OCI-M1 (cell line): ENCODE results near the gene SELENOI.

ENCODE experiments used
- DNase-seq: peaks from one replicate; lab custom pipeline; 2025; lab: John Stamatoyannopoulos, UW

SELENOI gene

DNA sequence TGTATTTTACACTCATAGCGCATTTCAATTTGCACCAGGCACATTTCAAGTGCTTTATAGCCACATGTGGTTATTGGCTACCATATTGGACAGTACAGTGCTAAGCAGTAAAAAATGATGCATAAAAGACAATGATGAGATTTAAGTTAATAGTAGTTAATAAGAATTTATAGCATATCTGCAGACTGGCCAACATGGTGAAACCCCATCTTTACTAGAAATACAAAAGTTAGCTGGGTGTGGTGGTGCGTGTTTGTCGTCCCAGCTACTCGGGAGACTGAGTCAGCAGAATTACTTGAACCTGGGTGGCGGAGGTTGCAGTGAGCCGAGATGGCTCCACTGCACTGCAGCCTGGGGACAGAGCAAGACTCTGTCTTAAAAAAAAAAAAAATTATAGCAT is 65.5 kb downstream of the SELENOI start:
- peak; percentile 57 for DNase-seq

DNA sequence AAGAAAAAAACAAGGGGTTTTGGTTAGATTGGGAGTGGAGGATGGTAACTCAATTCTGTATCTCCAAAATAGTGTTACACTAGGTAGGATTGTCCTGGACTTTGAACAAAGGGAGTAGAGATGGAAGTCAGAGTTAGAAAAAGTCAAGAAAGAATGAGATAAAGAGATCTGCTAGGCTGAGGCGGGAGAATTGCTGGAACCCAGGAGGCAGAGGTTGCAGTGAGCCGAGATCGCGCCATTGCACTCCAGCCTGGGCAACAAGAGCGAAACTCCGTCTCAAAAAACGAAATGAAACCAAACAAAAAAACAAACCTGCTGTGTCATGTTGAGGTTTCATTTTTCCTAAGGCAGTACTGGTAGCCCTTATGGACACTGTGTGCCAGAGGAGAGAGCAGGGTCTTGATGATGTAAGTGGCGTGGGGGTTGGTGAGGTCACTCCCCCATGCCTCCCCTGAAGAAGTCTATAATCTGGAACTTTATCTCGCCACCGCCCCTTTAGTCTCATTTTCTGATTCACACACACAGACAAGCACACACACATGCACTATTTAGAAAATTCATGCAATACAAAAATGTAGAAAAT is 66.2 kb downstream of the SELENOI start:
- DNase-seq: peak; percentile 98

DNA sequence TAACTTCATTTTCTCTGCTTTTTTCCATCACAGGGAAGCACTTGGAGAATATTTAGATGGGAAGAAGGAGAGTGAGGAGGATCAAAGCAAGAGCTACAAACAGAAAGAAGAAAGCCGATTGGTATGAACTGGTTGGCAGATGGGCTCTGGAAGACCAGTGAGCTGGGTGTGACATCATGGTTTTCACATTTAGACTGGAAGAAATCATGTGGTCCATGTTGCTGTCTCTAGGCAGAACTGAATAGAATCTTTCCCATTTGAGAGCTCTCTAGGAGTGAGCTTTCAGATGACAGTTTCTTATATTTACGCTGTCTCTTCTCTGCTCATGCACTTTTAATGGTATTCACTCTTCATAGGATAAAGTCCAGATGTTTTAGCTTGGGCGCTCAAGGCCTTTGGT is 68.4 kb downstream of the SELENOI start:
- peak; percentile 32 for DNase-seq

DNA sequence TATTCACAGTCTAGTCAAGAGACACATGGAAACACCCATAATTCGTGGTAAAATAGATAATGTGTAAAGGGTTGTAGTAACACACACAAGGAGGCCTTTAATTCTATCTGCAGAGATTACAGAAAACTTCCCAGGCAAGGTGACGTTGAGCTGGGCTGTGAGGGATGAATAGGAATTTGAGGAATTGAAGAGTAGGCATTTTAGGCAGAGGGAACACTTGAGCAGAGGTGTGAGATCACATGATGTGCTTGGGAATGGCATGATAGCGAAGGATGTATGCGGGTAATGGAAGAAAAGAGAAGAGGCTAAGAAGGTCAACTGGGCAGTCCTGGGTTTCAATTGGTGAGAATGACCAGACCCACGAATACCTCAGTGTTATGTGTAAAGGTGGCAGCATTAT is 76.0 kb downstream of the SELENOI start:
- DNase-seq: no peak

DNA sequence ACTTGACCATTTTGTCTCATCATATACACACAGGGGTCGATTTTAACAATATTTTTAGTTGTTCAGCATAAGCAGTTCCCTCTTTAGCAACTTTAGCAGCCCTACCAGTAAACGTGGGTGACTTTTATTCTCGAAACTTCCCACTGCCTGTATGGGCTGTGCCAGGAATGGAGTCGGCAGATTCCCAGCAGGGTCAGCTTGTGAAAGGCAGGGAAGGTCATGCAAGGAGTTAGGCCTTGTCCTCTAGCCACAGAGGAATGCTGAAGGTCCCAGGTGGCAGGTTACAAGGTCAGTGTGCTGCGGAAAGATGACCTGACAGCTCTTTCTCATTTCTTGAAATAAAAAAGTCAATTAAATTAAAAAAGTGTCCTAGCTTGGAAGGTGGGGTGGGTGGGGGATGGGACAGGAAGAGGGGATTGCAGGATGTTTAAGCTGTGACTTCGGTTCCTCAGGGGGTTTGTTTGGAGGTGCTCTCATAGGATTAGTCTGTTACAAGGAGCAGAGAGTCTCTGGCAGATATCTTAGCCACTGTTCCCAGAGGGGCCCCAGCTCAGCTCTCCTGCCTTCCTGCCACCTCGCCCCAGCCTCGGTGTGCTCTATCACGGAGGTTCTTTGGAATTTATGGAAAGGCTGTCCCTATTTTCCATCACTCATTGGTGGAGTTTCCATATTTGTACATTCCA is 77.1 kb downstream of the SELENOI start:
- DNase-seq: no peak

DNA sequence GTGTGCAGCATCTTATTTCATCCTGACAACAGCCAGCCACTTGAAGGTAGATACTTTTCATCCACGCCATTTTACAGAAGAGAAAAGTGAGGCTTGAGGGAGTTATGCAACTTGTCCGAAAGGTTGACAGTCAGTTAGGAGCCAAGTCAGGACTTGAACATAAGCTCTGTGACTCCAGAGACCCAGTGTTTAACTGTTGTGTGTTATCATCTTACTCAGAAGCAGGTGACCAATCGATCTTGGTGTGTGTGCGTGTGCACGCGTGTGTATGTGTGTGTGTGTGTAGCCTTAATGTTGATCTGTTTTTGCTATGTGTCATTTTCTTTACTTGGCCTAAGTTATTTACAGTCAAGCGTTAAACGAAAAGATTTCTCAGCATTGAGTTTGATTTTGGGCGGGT is 77.8 kb downstream of the SELENOI start:
- no peak for DNase-seq

DNA sequence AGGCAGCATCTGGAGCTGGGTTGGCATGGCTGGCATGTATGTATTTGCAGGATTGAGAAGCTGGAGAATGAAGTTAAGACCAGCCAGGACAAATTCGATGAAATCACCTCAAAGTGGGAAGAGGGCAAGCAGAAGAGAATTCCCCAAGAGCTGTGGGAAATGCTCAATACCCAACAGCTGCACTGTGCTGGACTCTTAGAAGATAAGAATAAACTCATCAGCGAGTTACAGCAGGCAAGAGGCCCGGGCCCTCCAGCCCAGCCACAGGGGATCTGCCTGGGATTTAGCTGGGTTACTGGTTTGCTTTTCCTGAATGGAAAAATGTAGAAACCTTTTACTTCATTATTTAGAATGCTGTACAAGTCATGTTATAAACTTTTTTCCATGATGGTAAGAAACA is 78.3 kb downstream of the SELENOI start:
- no peak for DNase-seq

DNA sequence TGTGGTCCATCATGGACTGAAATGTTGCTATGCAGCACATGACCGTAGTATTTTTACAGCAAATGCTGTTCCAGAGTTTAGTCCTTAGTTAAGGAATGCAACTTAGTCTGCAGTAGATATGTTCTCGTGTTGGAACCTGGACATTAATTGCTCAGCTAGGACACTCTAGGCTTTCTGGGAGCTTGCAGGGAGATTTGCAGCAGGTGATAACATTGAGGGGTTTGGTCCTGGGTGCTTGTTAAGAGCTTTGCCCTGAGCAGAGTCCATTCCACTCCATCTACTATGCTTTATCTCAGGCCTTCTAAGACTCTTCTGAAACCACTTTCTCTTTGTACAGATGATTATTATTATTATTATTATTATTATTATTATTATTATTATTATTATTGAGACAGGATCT is 82.9 kb downstream of the SELENOI start:
- no peak for DNase-seq

DNA sequence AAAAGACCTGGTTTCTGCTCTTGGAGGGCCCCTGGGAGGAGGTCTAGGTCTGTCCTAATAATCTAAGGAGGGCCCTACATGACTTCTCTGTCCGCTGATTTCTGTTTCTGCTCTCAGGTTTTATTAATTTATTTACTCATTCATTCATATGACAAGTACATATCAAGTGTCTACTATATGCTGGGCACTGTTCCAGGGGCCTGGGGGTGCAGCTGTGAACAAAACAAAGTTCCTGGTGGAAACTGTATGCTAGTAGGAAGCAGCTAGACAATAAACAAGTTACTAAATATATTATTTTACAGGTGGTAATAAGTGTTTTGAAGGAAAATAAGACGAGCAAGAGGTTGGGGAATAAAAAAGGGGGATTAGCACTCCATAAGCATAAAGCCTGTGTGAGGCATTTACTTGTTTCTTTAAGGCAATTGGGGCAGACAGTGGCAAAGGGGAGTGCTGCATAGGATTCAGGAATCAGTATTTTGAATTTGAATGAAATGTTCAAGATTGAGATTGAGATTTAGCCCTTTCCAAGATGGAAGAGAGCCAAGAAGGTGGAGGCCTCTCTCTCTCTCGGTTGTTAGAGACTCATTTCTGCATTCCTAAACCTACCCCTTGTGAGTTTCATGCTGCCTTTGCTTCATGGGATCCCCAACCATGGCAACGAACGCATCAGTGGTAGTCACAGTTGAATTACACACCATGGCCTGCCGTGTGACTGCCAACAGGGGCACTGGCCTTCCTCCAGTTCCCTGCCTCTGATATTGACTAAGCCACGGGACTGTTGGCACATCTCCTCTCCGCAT is 84.0 kb downstream of the SELENOI start:
- no peak for DNase-seq

DNA sequence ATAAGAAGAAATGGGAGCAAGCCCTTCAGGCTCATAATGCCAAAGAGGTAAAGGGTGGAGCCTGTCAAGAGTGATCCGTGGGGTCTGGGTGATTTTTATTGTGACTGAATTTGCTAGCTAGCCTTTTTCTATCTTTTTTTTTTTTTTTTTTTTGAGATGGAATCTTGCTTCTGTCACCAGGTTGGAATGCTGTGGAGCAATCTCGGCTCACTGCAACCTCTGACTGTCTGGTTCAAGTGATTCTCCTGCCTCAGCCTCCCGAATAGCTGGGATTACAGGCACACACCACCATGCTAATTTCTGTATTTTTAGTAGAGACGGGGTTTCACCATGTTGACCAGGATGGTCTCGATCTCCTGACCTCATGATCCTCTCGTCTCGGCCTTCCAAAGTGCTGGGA is 84.9 kb downstream of the SELENOI start:
- no peak for DNase-seq

DNA sequence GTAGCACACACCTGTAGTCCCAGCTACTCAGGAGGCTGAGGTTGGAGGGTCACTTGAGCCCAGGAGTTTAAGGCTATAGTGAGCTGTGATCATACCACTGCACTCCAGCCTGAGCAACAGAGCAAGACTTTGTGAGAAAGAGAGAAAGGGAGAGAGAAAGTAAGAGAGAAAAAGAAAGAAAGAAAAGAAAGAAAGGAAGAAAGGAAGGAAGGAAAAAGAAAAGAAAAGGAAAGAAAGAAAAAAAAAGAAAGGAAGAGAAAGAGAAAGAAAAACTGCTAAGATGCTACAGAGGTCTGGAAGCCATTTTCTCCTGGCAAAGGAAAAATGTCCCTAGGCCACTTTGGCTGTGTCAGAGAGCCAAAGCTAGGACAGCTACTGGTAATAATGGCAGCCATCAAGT is 86.4 kb downstream of the SELENOI start:
- DNase-seq: no peak

DNA sequence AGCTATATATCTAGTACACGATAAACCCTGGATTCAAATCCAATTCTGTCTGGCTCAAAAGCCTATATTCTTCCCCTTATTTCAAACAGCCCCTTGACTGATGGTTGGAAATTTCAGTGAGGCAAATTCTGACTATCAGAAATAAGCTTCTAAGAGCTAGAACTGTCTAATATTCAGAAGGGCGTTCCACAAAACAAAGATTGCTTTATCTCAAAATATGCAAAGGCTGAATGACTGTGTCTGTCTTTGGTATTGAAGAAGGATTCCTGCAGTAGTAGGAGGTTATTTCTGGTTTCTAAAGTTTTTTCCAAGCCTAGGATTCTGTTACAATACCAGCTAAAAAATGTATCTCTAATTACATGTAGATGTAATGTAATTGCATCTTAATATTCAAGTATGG is 86.9 kb downstream of the SELENOI start:
- DNase-seq: no peak

DNA sequence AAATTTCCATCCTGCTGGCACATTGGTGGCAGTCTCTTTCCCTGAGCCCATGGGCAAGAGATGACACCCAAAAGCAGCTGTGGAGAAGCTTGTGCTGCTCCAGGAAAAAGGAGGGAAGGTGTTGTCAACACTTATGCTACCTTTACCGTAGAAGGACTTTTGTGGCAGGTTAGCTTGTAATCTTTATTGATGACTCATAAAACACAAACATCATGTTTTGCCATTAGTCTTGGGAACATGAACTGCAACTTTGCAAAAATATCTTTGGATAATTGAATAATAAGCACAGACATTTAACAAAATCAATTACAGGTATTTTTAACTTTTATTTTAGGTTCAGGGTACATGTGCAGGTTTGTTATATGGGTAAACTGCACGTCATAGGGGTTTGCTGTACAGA is 89.2 kb downstream of the SELENOI start:
- DNase-seq: no peak

DNA sequence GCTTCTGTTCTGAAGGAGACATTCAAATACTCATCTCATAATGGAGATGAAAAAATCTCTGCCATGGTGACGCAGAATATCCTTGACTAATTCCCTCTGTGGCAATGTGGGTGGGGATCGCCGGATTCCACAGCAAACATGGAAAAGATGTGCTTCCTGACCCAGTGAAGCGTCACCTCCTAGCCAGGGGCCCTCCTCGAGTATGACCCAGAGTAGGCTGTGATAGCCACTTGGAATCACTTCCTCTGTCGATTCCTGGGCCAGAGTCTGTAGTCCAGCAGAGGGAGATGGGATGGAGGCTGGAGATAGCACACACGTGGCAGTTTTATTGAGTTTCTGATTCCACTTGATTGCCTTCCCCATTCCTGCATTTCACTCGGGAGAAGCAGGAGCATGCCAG is 92.6 kb downstream of the SELENOI start:
- DNase-seq: no peak

DNA sequence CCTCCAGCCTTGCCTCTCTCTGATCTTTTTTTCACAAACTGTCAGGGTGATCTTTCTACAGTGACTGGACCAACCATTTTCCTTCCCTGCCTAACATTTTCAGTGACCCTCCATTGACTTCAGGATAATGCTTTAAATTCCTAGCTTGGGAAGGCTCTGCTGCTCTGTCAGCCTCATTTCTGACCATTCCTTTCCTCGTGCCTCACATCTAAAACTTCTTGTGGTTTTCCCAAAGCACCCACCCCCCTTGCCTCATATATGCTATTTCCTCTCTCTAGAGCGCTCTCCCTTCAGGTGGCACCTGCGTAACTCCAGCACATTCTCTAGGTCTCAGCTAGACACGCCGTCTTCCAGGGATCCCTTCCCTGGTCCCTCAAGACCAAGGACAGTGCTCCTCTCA is 93.0 kb downstream of the SELENOI start:
- no peak for DNase-seq

DNA sequence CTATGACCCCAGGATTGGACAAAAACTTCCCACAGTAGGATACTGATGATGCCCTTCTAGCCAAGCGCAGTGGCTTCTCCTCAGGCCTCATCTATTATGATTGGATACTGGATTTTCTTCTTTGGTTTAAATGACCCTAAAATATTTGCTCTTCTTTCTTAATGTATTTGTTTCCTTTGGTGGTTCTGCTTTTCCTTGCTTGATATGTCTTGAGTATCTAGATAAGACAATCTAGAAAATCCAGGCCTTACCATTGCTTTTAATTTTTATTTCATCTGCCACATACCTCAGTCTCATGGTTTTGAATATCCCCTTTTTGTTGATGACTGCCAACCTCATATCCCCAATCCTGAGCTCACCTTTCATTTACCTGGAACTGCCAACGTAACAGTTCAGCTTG is 96.4 kb downstream of the SELENOI start:
- peak; percentile 54 for DNase-seq

DNA sequence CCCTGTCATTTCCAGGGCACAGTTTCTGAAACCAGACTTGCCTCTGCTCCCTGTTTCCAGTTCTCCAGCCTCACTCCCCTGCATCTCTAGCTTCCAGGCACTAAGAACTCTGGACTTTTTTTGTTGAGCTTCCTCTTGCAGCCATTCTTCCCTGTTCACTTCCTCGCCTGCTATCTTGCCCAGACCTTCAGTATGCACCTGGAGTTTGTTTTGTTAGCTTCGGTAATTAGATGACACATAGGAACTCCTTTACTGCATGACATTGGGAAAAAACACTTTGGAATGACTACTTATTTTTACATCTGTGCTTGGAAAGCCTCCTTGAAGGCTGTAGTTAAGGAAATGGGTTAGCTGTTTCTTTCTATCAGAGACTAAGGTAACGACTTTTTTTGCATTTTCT is 96.8 kb downstream of the SELENOI start:
- no peak for DNase-seq

DNA sequence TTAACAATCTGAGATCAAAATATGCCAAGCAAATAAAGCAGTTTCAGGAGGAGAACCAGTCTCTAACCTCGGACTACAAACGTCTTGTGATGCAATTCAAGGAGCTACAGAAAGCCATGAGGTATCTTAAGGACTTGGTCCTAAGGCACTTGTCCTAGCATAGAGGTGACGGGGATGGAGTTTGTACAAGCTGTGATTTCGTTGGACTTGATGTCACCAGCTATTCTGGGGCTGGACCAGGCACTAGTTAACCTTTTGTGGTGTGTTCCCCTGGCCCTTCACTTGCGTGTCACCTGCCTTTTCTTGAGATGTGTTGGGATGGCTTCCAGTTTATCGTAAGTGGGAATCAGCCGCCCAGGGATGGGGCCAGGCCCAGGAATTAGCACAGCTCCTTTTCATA is 98.3 kb downstream of the SELENOI start:
- DNase-seq: no peak
